ENCODE measurements around the gene GPM6B.
"Not testable (repeated sequence)": the region's sequence is repeated elsewhere in the genome, so short reads cannot be mapped to it uniquely, and the experiment has no call there.

GPM6B gene

DNA sequence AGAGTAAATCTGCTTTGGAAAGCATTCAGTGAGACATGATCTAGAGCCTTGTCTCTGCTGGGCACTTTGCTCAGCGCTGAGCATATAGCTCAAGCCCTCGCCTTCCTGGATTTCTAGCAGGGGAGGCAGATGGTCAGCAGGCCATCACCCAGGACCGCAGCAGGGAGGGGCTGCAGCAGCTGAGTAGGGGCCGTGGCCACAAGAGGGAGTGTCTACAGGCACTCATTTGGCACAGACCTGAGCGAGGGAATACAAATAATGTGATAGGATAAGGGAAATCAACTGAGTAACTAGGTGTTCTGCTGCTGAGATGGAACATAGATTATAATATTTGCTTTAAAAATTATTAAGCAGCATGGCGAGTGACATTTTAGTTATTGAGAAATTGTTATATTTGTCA, 52.1 kb downstream of the GPM6B start:
- DNase-seq (ENCODE audit: low spot score) = no peak

- DNase-seq (ENCODE audit: low spot score) = no peak
Measured at GRCh38 chrX:13764281-13764680, 52.6 kb downstream of the GPM6B start.

DNA sequence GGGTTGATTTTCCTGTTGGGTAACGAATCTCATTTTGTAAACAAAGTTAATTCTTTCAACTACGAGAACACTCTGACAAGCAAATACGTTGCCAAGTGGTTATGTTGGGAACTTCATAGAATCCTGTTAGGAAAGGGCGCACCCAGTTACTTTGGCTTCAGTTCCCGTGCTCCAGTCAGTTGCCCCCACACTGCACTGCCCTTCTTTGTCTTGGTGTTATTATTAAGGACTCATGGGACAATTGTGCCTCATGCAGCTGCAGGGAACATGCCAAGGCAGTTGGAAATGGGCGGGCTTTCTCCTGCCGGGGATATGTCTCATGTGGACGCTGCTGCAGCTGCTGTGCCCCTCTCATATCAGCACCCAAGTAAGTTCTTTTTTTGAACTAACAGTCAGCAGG, 53.4 kb downstream of the GPM6B start:
- DNase-seq (ENCODE audit: low spot score) = no peak

DNA sequence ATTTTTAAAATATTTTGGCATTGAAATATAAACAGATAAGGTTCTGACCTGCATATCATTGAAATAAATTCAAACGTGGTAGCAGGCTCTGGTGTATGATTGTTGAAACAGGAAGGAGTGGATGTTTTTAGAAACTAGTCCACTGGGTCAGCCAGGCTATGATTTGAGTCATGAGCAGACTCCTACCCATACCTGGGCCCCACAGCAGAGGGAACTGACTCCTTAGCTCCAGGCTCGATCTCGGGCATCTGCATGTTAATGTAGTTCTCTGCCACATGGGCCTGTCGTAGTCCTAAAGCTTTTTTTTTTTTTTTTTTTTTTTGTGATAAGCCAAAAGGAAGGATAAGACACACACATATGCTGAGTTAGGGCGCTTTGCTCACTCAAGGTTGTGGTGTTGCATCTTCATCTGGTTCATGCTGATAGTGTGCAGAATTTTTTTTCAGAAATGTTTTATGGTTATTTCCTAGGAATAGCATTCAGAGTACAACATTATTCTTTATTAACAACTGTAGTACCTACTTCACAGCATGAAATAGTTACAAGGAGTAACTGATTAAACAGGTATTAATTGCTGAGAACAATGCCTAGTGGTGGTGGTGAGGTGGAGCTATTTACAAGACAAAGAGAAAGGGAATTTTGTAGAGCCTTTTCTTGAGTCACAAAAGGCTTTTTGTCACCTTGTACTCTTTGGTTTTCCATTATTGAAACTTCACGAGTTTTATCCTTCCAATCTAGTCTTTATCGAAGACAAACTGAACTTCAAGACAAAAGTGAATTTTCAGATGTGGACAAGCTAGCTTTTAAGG, 55.1 kb downstream of the GPM6B start:
- peak; percentile 40 for DNase-seq (ENCODE audit: low spot score)

DNA sequence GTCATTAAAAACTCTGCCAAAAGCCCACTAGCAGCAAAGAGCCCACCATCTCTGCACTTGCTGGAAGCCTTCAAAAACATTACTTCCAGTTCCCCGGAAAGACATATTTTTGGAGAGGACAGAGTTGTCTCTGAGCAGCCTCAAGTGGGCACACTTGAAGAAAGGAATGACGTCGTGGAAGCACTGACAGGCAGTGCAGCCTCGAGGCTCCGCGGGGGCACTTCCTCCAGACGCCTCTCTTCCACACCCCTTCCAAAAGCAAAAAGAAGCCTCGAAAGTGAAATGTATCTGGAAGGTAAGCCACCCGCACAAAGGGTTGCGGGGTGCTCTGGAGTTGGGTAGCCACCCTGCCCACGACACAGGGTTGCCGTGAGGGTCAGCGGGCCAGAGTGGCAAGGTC, 56.5 kb downstream of the GPM6B start:
- no peak for DNase-seq (ENCODE audit: low spot score)

- DNase-seq (ENCODE audit: low spot score) = no peak
Measured at GRCh38 chrX:13759152-13759718, 57.7 kb downstream of the GPM6B start.

GRCh38 chrX:13756381-13756780, 60.5 kb downstream of the GPM6B start:
- DNase-seq (ENCODE audit: low spot score) = no peak

GRCh38 chrX:13755254-13755653, 61.6 kb downstream of the GPM6B start:
- no peak for DNase-seq (ENCODE audit: low spot score)

DNA sequence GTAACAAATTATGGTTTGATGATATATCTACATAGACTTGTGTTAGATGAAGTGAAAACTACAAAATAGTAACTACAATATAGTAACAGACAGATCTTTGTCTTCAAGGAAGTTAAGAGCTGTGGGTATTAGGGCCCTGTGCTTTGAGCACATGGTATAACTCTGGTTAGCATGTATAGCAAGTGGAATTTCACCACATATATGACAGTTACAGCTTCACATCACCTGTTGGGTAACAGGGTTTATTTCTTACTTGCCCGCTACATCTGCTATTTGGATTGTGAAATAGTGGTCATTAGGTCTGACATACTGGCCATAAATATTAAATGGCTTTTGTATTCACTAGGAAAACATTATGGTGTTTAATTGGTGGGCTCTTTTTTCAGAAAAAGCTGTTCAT, 62.1 kb downstream of the GPM6B start:
- no peak for DNase-seq (ENCODE audit: low spot score)

DNA sequence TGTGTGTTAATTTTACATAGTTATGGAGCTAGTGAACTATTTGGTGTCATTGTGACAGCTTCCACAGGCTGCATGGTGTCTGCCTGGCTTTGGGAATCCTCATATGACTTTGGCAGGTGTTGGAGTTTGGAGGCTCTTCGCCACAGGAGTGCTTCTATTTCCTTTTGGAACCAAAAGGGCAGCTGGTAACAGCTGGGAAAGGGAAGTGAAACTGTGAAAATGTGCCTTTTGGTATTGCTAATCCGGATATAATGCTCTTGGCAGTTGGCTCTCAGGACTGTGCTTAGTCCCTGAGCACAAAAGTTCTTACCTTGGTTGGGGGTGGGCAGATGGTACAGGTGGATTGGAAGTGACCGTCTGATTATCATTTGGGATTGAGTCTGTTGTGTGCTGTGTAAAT, 64.2 kb downstream of the GPM6B start:
- no peak for DNase-seq (ENCODE audit: low spot score)

GRCh38 chrX:13752141-13752540, 64.8 kb downstream of the GPM6B start:
- no peak for DNase-seq (ENCODE audit: low spot score)

GRCh38 chrX:13750812-13751211, 66.1 kb downstream of the GPM6B start:
- DNase-seq (ENCODE audit: low spot score) = no peak

- DNase-seq (ENCODE audit: low spot score) = peak; percentile 73
Measured at GRCh38 chrX:13750204-13750603, 66.7 kb downstream of the GPM6B start.

GRCh38 chrX:13748486-13748885, 68.4 kb downstream of the GPM6B start:
- DNase-seq (ENCODE audit: low spot score) = no peak

DNA sequence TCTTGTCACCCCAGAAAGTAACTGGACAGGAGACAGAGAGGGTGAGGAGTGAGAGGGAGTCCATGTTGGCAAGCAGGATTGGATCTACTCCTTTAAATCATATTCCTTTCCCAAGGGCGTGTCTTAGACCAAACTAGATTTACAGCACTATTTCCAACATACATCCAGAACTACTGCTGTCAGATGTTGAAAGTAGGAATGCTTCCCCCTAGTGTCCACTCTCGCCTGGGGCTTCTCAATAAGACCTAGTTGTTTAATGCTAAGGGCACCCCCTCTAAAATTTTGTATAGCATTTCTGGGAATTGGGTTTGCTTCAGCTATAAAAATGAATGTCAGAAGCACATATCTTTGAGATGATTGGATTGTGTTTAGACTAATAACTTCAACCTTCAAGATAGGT, 69.1 kb downstream of the GPM6B start:
- DNase-seq (ENCODE audit: low spot score) = peak; percentile 70

- DNase-seq (ENCODE audit: low spot score) = peak; percentile 29
Measured at GRCh38 chrX:13742397-13743176, 74.3 kb downstream of the GPM6B start.

DNA sequence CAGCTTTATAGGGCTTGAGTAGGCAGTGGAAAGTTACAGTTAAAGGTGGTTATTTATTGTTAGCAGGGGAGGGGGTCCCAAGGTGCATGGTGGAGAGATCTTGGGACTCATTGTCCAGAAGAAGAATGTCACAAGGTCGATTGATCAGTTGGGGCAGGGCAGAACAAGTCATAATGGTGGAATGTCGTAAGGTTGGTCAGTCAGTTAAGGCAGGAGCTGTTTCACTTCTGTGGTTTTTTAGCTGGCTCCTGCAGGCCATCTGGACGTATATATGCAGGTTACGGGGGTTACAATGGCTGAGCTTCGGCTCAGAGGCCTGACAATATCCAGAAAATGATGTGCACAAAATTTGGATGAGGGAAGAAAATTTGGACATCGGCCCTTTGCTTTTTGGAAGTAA, 75.2 kb downstream of the GPM6B start:
- no peak for DNase-seq (ENCODE audit: low spot score)

DNA sequence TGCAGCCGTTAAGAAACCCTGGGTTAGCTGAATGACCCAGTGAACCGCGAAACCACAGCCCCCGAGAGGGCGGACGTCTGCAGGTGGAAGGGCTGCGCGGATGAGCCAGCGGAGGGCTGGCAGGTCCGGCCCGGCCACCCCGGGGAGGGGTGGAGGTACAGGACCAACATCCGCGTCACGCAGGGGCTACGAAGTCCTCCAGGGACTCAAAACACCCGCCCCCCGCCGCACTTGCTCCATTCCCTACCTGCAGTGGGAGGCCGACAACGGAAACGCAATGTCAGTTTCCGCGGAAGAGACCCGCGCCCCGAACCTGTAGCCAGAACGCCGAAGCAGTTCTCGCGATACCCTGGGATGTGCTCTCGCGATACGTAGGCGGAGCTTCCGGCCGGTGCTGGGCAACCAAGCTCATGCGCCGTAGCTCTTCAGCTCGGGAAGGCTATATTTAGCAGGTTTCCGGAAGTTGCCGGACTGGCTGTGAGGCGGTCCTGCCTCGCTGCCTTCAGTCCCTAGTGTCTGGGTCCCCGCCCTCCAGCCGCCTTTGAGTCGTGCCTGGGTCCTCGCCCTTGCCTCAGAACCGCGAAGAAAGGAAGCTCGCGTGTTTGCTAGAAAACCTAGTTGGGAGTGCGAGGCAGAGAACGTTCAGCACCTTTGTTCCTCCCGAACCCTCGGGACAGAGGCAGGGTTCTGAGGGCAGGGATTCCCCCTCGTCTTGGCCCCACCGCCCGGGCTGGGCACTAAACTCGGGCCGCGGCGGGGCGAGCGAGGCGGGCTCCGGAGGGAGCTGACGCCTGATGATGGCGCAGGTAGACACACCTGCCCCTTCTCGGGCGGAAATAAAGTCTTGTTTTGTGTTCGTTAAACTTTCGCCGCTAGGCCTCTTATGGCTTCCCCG, 82.4 kb downstream of the GPM6B start, which contains the start of the genes OFD1 and TRAPPC2:
TSS of gene OFD1 (plus strand) at position 471 of the 895 bp plus-strand sequence. CDS start at position 795, 324 bp downstream.
TSS of gene TRAPPC2 (minus strand) at position 343 of the 895 bp plus-strand sequence. CDS start 14,657 bp downstream, outside the sequence.
- peak; percentile 94 for DNase-seq (ENCODE audit: low spot score)

- no peak for DNase-seq (ENCODE audit: low spot score)
Measured at GRCh38 chrX:13733506-13733905, 83.4 kb downstream of the GPM6B start.

DNA sequence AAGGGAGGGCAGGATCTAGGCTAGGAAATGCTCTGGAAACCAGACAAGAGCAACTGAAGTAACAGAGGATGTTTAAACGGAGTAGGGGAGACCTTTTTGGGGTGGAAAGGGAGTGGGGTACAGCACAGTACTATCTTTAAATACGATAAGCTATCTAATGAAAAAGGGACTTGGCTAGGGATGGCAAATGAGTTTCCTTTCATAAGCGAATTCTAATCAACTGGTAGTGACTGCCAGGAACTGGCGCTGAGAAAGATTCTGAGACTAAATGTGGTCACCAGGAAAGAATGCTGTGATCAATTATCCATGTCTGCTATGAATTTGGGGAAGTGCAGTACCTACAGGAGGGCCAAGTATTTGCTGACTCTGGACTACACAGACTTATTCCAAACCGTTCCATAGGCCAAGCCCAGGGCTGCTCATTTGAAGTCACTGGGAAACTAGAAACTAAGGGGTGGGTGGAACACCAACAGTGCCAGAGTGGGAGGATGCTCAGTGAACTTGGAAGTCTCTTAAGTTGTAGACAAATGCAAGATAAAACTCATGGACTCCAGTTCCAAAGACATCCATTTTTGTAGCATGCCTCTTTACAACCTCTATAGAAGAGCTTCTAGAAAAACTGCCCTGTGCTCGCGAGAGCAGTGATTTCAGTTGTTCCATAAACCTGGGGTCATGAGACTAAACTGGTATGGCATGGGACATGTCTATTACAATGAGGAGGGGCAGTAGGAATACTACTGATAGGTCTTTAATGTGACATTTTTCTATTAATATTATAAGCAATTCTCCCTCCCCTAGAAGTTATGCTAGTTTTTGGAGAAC, 84.4 kb downstream of the GPM6B start:
- DNase-seq (ENCODE audit: low spot score) = no peak

DNA sequence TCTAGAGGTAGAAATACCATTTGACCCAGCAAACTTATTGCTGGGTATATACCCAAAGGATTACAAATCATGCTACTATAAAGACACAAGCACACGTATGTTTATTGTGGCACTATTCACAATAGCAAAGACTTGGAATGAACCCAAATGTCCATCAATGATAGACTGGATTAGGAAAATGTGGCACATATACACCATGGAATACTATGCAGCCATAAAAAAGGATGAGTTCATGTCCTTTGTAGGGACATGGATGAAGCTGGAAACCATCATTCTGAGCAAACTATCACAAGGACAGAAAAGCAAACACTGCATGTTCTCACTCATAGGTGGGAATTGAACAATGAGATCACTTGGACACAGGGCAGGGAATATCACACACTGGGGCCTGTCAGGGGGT, 86.4 kb downstream of the GPM6B start:
- DNase-seq (ENCODE audit: low spot score) = not testable (repeated sequence)
